Transverse colon (tissue), 4 donors: ENCODE data around the gene ZSCAN30. TPM values are rescaled to one million over a fixed set of nuclear protein-coding genes. Genes with fewer than 3 reads are reported as not detected.

ENCODE experiments used
- DNase-seq: peaks from one replicate; pipeline ENCODE4 v3.0.0-alpha.2; 2019
- H3K27ac ChIP-seq, 4 donors: fragments of 200-600 bp; sonication (generic); 2 replicates each; pipeline ENCODE4 v1.5.1; 2016 to 2018; ENCODE audit warnings: inconsistent platforms in 4 of 4
- H3K27me3 ChIP-seq: fragments of 200-600 bp; sonication (generic); 2 replicates; pipeline ENCODE4 v1.5.1; 2017; ENCODE audit warnings: inconsistent platforms
- H3K36me3 ChIP-seq, 4 donors: fragments of 200-600 bp; sonication (generic); 2 replicates each; pipeline ENCODE4 v1.5.1; 2017 to 2019; ENCODE audit warnings: inconsistent platforms in 4 of 4
- H3K4me1 ChIP-seq, 4 donors: fragments of 200-600 bp; sonication (generic); 2 replicates each; pipeline ENCODE4 v1.5.1; 2017 to 2020; ENCODE audit warnings: inconsistent platforms in 4 of 4
- H3K4me3 ChIP-seq, 4 donors: fragments of 200-600 bp; sonication (generic); 1 replicate in 1 of 4; 2 replicates in 3 of 4; pipeline versions ENCODE4 v1.5.1 to v1.6.1; 2017 to 2019; ENCODE audit warnings: inconsistent platforms in 4 of 4
- H3K9me3 ChIP-seq, 2 donors: fragments of 200-600 bp; sonication (generic); 2 replicates each; pipeline ENCODE4 v1.5.1; 2017 to 2019; ENCODE audit warnings: inconsistent platforms in 2 of 2
- EP300 ChIP-seq: sonication (generic); formaldehyde crosslinking; IDR thresholded peaks from one replicate; pipeline ENCODE4 v1.6.1; 2017; ENCODE audit warnings: antibody characterized with exemption, low read depth
- POLR2A ChIP-seq: fragments of 450-650 bp; IDR thresholded peaks from one replicate; pipeline ENCODE4 v1.6.1; 2016; ENCODE audit warnings: antibody characterized with exemption, mild to moderate bottlenecking, moderate library complexity
- POLR2AphosphoS5 ChIP-seq, 3 donors: sonication (generic); formaldehyde crosslinking; IDR thresholded peaks; one replicate each; pipeline ENCODE4 v1.6.1; 2016; ENCODE audit warnings: antibody characterized with exemption in 3 of 3
- WGBS, 2 donors: methylation state at CpG; one replicate each; pipeline ENCODE4 v1.1.5; 2018; ENCODE audit warnings: low coverage in 1 of 2; 5-methylcytosine and 5-hydroxymethylcytosine counted together
- in situ Hi-C, 4 donors: fragments of 200-750 bp; cut with MboI; loops; one replicate each; pipeline versions ENCODE4 v1.15.0 to v1.15.1; 2017; ENCODE audit warnings: low sequenced_read_pairs in 3 of 4, low pct_ligation_motif_present in 1 of 4, low pct_unique_long_range_greater_than_20kb in 1 of 4
- intact Hi-C: fragments of 100-400 bp; cut with DNase I; formaldehyde crosslinking; loops from one replicate; pipeline ENCODE4 v1.15.1; 2023; ENCODE audit warnings: low total_unique reads
- total RNA-seq, 4 donors: library from RNA; depleted of rRNA; stranded (reverse); fragments of >200 nt; gene quantifications; one replicate each; pipeline ENCODE4 v1.1.0, GENCODE V29; 2016
- TF ChIP-seq, protein P1 (sequence below), 5 experiments: fragments of 200-600 bp in 3 of 5; fragments of 450-650 bp in 2 of 5; sonication (generic) in 3 of 5; IDR thresholded peaks; 1 replicate in 2 of 5; 2 replicates in 3 of 5; pipeline ENCODE4 v1.5.1; 2016 to 2017; ENCODE audit warnings: antibody characterized with exemption in 5 of 5, inconsistent platforms in 3 of 5, mild to moderate bottlenecking in 2 of 5, moderate library complexity in 1 of 5

ZSCAN30 gene
- total RNA-seq, 4 donors from 2014 or later: 7.1 to 23.5 (median 11.0) TPM

GRCh38 chr18:35239314-35239713, 50.7 kb downstream of the ZSCAN30 start:
- Histone ChIP-seq H3K36me3 (peaks cover 0 to 18% (median 9%) of the 10 kb centered on the region in 4 donors), H3K4me3 (no peak overlapping the region), H3K4me1 (peaks cover 3 to 17% (median 11%) of the 10 kb centered on the region in 4 donors), H3K9me3 (no peaks in the 10 kb centered on the region), H3K27me3 (no peaks in the 10 kb centered on the region), H3K27ac (no peak overlapping the region)
- 78 to 80% methylated on average over 1 of the region's 1 CpG for WGBS, 2 donors
- no peak for DNase-seq
- in situ Hi-C loops: loop anchor here in 3 of 4 donors (5.0 to 25.0 kb wide), 3 partner anchors 98 to 115 kb away; partner anchors contain the start of gene ZNF24 (in 1 of the 3)
- intact Hi-C loops: no loop called here
- TF ChIP-seq POLR2AphosphoS5 (IDR thresholded peaks at IDR 0.05) (no peak), EP300 (no peak), POLR2A (no peak)
- TF ChIP-seq, protein P1, sequence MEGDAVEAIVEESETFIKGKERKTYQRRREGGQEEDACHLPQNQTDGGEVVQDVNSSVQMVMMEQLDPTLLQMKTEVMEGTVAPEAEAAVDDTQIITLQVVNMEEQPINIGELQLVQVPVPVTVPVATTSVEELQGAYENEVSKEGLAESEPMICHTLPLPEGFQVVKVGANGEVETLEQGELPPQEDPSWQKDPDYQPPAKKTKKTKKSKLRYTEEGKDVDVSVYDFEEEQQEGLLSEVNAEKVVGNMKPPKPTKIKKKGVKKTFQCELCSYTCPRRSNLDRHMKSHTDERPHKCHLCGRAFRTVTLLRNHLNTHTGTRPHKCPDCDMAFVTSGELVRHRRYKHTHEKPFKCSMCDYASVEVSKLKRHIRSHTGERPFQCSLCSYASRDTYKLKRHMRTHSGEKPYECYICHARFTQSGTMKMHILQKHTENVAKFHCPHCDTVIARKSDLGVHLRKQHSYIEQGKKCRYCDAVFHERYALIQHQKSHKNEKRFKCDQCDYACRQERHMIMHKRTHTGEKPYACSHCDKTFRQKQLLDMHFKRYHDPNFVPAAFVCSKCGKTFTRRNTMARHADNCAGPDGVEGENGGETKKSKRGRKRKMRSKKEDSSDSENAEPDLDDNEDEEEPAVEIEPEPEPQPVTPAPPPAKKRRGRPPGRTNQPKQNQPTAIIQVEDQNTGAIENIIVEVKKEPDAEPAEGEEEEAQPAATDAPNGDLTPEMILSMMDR (IDR thresholded peaks at IDR 0.05): no peak

- Histone ChIP-seq H3K4me3 (no peak overlapping the region), H3K4me1 (peaks cover 3 to 7% (median 6%) of the 10 kb centered on the region in 4 donors), H3K27me3 (no peaks in the 10 kb centered on the region), H3K9me3 (no peaks in the 10 kb centered on the region), H3K27ac (no peak overlapping the region), H3K36me3 (no peaks in the 10 kb centered on the region)
- intact Hi-C loops (no loop called here), in situ Hi-C loops (loop anchor here in 3 of 4 donors (5.0 to 25.0 kb wide), 3 partner anchors 101 to 118 kb away; partner anchors contain the start of gene ZNF24 (in 1 of the 3))
- WGBS, 2 donors: 81 to 88% methylated on average over 1 of the region's 1 CpG
- DNase-seq: no peak
- TF ChIP-seq POLR2A (no peak), EP300 (no peak), POLR2AphosphoS5 (IDR thresholded peaks at IDR 0.05) (no peak)
- TF ChIP-seq, protein P1 (IDR thresholded peaks at IDR 0.05): no peak
Observed at GRCh38 chr18:35236571-35237363, 53.3 kb downstream of the ZSCAN30 start.

GRCh38 chr18:35231052-35231451, 59.0 kb downstream of the ZSCAN30 start:
- Histone ChIP-seq H3K27me3 (no peaks in the 10 kb centered on the region), H3K27ac (no peak overlapping the region), H3K36me3 (no peaks in the 10 kb centered on the region), H3K4me1 (peaks cover 0 to 5% (median 2%) of the 10 kb centered on the region in 4 donors), H3K9me3 (no peaks in the 10 kb centered on the region), H3K4me3 (no peak overlapping the region)
- peak; percentile 87 for DNase-seq
- TF ChIP-seq EP300 (no peak), POLR2A (no peak), POLR2AphosphoS5 (IDR thresholded peaks at IDR 0.05) (peak in 1 of 3 donors; percentile 19)
- TF ChIP-seq, protein P1 (IDR thresholded peaks at IDR 0.05): peak; percentile 87 to 96 (median 91)
- in situ Hi-C loops: loop anchor here in 2 of 4 donors (10.0 to 25.0 kb wide), 2 partner anchors 106 to 124 kb away; partner anchors contain the start of gene ZNF24 (in 1 of the 2)
- intact Hi-C loops: loop anchor here (5.0 kb wide), 1 partner anchor 121 kb away; no protein-coding TSS in a partner anchor
- WGBS, 2 donors: 0% methylated on average over 6 of the region's 6 CpGs

DNA sequence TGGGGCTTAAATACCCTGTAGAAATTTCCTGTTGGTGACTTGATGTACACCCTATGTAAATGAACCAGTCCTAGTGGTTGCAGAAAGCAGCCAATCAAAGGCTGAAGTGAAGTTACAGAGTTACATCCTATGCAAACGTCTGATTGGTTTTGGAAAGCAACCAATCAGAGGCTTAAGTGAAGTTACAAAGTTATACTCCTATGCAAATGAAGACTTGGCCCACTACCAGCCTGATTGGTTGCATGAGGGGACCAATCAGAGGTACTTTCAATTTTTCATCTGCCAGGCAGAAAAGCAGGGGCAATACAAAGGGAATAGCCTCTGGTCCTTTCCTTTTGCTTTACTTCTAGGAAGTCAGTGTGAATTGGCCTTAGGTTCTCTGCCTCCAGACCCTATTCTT, 62.8 kb downstream of the ZSCAN30 start:
- no peaks in the 10 kb centered on the region for H3K27me3 ChIP-seq
- in situ Hi-C loops (loop anchor here in 2 of 4 donors (10.0 to 25.0 kb wide), 2 partner anchors 110 to 148 kb away; partner anchors contain the start of genes ZNF24 (in 1 of the 2) and ZNF396 (in 1 of the 2)), intact Hi-C loops (loop anchor here (10.0 kb wide), 1 partner anchor 242 kb away; no protein-coding TSS in a partner anchor)
- H3K27ac ChIP-seq: no peak overlapping the region
- no peak for DNase-seq
- no peaks in the 10 kb centered on the region for H3K36me3 ChIP-seq
- H3K4me1 ChIP-seq: peaks cover 0 to 5% (median 2%) of the 10 kb centered on the region in 4 donors
- no peaks in the 10 kb centered on the region for H3K9me3 ChIP-seq
- TF ChIP-seq EP300: no peak
- TF ChIP-seq, protein P1 (IDR thresholded peaks at IDR 0.05): no peak
- 64% methylated on average over 1 of the region's 1 CpG; no CpG with 5 or more reads in 1 of the 2 donors for WGBS, 2 donors
- no peak overlapping the region for H3K4me3 ChIP-seq
